Mononuclear cell (primary cell): ENCODE measurements around the gene PGAP6. TPM values are rescaled to one million over a fixed set of nuclear protein-coding genes. Genes with fewer than 3 reads are reported as not detected.
"Not testable (repeated sequence)": the region's sequence is repeated elsewhere in the genome, so short reads cannot be mapped to it uniquely, and the experiment has no call there.

Source experiments
- H3K27me3 ChIP-seq: 2 replicates; pipeline ENCODE4 v1.6.0; 2011; ENCODE audit warnings: low read length, control low read depth; ENCODE audit not compliant: insufficient read depth
- H3K4me1 ChIP-seq: 2 replicates; pipeline ENCODE4 v1.5.1; 2011; ENCODE audit warnings: mild to moderate bottlenecking, low read length, control low read depth; ENCODE audit not compliant: insufficient read depth
- H3K4me3 ChIP-seq: 2 replicates; pipeline ENCODE4 v1.5.1; 2011; ENCODE audit warnings: mild to moderate bottlenecking, low read length, moderate library complexity
- H3K9me3 ChIP-seq: 2 replicates; pipeline ENCODE4 v1.5.1; 2011; ENCODE audit warnings: low read depth, mild to moderate bottlenecking, control low read depth, low read length
- total RNA-seq: library from RNA; depleted of rRNA; stranded (reverse); fragments of >200 nt; gene quantifications from one replicate; pipeline ENCODE4 v1.2.3, GENCODE V29; 2012

PGAP6 gene
- total RNA-seq, 1 donor: 24.8 TPM

- peaks cover 31% of the 10 kb centered on the region for H3K4me1 ChIP-seq
- no peaks in the 10 kb centered on the region for H3K27me3 ChIP-seq
- no peak overlapping the region for H3K4me3 ChIP-seq
- H3K9me3 ChIP-seq: no peaks in the 10 kb centered on the region
Observed at GRCh38 chr16:356741-357140, 25.0 kb downstream of the PGAP6 start.

GRCh38 chr16:354971-355461, 26.8 kb downstream of the PGAP6 start:
- peak overlapping the region; percentile 24 for H3K4me3 ChIP-seq

GRCh38 chr16:354291-354881, 27.4 kb downstream of the PGAP6 start:
- H3K4me1 ChIP-seq: peaks cover 52% of the 10 kb centered on the region
- no peaks in the 10 kb centered on the region for H3K27me3 ChIP-seq
- H3K4me3 ChIP-seq: peak overlapping the region; percentile 24
- H3K9me3 ChIP-seq: no peaks in the 10 kb centered on the region

More at GRCh38 chr16:354971-355461, 26.8 kb downstream of the PGAP6 start:
- no peaks in the 10 kb centered on the region for H3K9me3 ChIP-seq
- H3K27me3 ChIP-seq: no peaks in the 10 kb centered on the region
- H3K4me1 ChIP-seq: peaks cover 45% of the 10 kb centered on the region

GRCh38 chr16:353404-354290, 28.1 kb downstream of the PGAP6 start:
- peak overlapping the region; percentile 21 for H3K4me3 ChIP-seq
- peaks cover 57% of the 10 kb centered on the region for H3K4me1 ChIP-seq
- H3K9me3 ChIP-seq: no peaks in the 10 kb centered on the region
- H3K27me3 ChIP-seq: no peaks in the 10 kb centered on the region

GRCh38 chr16:352547-353403, 29.0 kb downstream of the PGAP6 start, which contains the start of gene AXIN1:
Gene AXIN1, minus strand, starts transcription at chr16:352723. Its CDS starts 5,698 bp downstream, at chr16:347025.
- Histone ChIP-seq H3K27me3 (no peaks in the 10 kb centered on the region), H3K4me1 (peaks cover 66% of the 10 kb centered on the region), H3K9me3 (no peaks in the 10 kb centered on the region), H3K4me3 (peak within 1 kb of the TSS; percentile 50)

GRCh38 chr16:351804-352520, 29.8 kb downstream of the PGAP6 start:
- Histone ChIP-seq H3K9me3 (no peaks in the 10 kb centered on the region), H3K27me3 (no peaks in the 10 kb centered on the region), H3K4me3 (peak overlapping the region; percentile 50), H3K4me1 (peaks cover 72% of the 10 kb centered on the region)

- peaks cover 65% of the 10 kb centered on the region for H3K4me1 ChIP-seq
- no peak overlapping the region for H3K4me3 ChIP-seq
- H3K27me3 ChIP-seq: no peaks in the 10 kb centered on the region
- no peaks in the 10 kb centered on the region for H3K9me3 ChIP-seq
Observed at GRCh38 chr16:350203-350602, 31.6 kb downstream of the PGAP6 start.

- Histone ChIP-seq H3K27me3 (no peaks in the 10 kb centered on the region), H3K4me3 (no peak overlapping the region), H3K4me1 (peaks cover 56% of the 10 kb centered on the region), H3K9me3 (no peaks in the 10 kb centered on the region)
Observed at GRCh38 chr16:349211-349610, 32.6 kb downstream of the PGAP6 start.

- peaks cover 55% of the 10 kb centered on the region for H3K4me1 ChIP-seq
- not testable (repeated sequence) for H3K9me3 ChIP-seq, H3K27me3 ChIP-seq, H3K4me3 ChIP-seq
Observed at GRCh38 chr16:348495-348894, 33.3 kb downstream of the PGAP6 start.

GRCh38 chr16:347203-347602, 34.6 kb downstream of the PGAP6 start:
- no peak overlapping the region for H3K4me3 ChIP-seq
- H3K4me1 ChIP-seq: peaks cover 63% of the 10 kb centered on the region
- H3K27me3 ChIP-seq: no peaks in the 10 kb centered on the region
- no peaks in the 10 kb centered on the region for H3K9me3 ChIP-seq

GRCh38 chr16:346587-346986, 35.2 kb downstream of the PGAP6 start:
- Histone ChIP-seq H3K4me1 (peaks cover 61% of the 10 kb centered on the region), H3K9me3 (no peaks in the 10 kb centered on the region), H3K4me3 (no peak overlapping the region), H3K27me3 (no peaks in the 10 kb centered on the region)

GRCh38 chr16:345772-346171, 36.0 kb downstream of the PGAP6 start:
- H3K4me1 ChIP-seq: peaks cover 60% of the 10 kb centered on the region
- no peaks in the 10 kb centered on the region for H3K27me3 ChIP-seq
- H3K4me3 ChIP-seq: no peak overlapping the region

GRCh38 chr16:342455-343213, 39.1 kb downstream of the PGAP6 start:
- Histone ChIP-seq H3K4me3 (no peak overlapping the region), H3K27me3 (no peaks in the 10 kb centered on the region), H3K9me3 (no peaks in the 10 kb centered on the region), H3K4me1 (peaks cover 65% of the 10 kb centered on the region)

More at GRCh38 chr16:345772-346171, 36.0 kb downstream of the PGAP6 start:
- no peaks in the 10 kb centered on the region for H3K9me3 ChIP-seq

- H3K4me1 ChIP-seq: peaks cover 65% of the 10 kb centered on the region
- not testable (repeated sequence) for H3K4me3 ChIP-seq, H3K27me3 ChIP-seq, H3K9me3 ChIP-seq
Observed at GRCh38 chr16:341974-342336, 39.8 kb downstream of the PGAP6 start.
